ENCODE data around the gene AADACL2.
"Not testable (repeated sequence)": the region's sequence is repeated elsewhere in the genome, so short reads cannot be mapped to it uniquely, and the experiment has no call there.

AADACL2 gene

DNA sequence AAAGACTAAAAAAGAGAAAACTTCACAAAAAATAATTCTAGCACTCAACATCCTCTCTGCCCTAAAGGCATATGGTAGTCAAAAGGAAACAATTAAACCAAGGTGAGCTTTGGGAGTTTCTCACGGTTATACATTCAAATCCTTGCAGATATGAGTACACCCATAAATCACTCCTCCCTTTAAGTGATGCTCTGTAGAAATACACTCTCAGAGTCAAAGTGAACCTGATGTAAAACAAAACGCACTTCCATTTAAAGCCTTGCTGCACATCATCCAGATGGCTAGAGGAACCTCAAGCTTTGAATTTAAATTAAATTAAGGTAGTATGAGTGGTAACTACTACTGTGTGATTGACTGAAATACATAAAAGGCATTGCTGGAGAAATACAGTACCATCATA, 44.2 kb downstream of the AADACL2 start:
- no peak overlapping the region for H3K4me3 ChIP-seq (replicated peaks; ENCODE audit: low read depth, low read length)
- DNase-seq (ENCODE audit: extremely low read depth, low read depth): no peak
- TF ChIP-seq, protein P1, sequence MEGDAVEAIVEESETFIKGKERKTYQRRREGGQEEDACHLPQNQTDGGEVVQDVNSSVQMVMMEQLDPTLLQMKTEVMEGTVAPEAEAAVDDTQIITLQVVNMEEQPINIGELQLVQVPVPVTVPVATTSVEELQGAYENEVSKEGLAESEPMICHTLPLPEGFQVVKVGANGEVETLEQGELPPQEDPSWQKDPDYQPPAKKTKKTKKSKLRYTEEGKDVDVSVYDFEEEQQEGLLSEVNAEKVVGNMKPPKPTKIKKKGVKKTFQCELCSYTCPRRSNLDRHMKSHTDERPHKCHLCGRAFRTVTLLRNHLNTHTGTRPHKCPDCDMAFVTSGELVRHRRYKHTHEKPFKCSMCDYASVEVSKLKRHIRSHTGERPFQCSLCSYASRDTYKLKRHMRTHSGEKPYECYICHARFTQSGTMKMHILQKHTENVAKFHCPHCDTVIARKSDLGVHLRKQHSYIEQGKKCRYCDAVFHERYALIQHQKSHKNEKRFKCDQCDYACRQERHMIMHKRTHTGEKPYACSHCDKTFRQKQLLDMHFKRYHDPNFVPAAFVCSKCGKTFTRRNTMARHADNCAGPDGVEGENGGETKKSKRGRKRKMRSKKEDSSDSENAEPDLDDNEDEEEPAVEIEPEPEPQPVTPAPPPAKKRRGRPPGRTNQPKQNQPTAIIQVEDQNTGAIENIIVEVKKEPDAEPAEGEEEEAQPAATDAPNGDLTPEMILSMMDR (IDR thresholded peaks at IDR 0.05; ENCODE audit: low read depth, low read length, missing control alignments): no peak

DNA sequence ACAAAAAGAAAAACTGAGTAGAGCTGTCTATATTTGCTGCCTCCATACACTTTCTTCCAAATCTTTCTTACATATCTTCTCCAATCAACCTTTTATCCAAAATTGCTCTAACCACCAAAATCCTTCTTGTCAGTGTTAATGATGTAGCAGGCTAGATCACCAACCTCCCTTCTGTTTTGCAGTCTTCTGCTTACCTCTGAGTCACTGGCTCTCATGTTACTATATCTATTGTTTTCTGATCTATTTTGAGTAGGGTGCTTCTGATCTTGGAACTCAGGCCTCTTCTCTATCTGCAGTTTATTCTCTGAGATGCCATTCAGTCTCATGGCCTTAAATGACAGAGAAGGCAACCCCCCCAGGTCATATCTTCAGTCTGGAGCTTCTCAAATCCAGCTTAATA, 53.9 kb downstream of the AADACL2 start:
- TF ChIP-seq, protein P1 (IDR thresholded peaks at IDR 0.05; ENCODE audit: low read depth, low read length, missing control alignments): no peak
- no peak overlapping the region for H3K4me3 ChIP-seq (replicated peaks; ENCODE audit: low read depth, low read length)
- no peak for DNase-seq (ENCODE audit: extremely low read depth, low read depth)

DNA sequence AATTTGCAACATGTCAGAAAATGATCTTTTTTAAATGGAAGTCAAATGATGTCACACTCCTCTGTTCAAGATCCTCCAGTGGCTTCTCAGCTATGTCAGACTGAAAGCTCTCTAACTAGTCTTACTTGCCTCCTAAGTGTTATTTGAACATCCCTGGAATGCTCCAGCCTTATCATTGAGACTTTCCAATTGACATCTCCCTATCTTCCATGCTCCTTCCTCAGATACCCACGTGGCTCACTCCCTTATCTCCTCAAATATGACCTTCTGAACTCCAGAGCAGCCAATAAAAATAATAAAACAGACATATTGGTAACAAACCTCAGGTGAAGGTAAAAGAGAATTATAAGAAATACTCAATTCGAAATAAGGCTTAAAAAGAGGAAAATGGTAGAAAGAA, 54.7 kb downstream of the AADACL2 start:
- DNase-seq (ENCODE audit: extremely low read depth, low read depth): no peak
- no peak overlapping the region for H3K4me3 ChIP-seq (replicated peaks; ENCODE audit: low read depth, low read length)
- TF ChIP-seq, protein P1 (IDR thresholded peaks at IDR 0.05; ENCODE audit: low read depth, low read length, missing control alignments): no peak

DNA sequence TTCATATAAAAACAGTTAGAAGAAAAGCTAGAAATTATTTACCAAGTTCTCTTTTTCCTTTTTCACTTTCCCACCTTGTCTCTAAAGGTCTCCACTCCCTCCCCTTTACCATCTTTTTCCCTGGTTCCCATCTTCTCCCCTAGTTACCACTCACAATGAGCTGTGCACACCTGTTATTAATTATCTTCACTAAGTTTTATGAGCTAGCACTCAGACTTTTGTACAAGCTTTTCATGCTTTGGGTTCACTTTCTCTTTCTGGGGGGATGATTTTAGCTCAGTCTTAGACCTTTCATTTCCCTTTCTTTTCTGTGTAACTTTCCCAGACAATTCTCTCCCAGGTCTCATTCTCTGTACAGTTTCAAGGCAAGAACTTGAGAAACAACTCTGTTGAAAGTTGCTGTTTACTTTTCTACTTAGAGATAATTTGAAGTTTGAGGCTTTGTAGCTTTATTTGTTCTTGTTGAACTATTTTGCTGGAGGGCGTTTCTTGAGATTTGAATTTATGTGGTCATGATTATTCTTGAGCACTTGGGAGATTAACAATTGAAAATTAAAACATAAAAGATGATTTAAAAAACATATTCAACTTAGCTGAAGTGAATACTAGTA, 56.2 kb downstream of the AADACL2 start:
- TF ChIP-seq, protein P1 (IDR thresholded peaks at IDR 0.05; ENCODE audit: low read depth, low read length, missing control alignments): no peak
- DNase-seq (ENCODE audit: extremely low read depth, low read depth): no peak
- H3K4me3 ChIP-seq (replicated peaks; ENCODE audit: low read depth, low read length): no peak overlapping the region

DNA sequence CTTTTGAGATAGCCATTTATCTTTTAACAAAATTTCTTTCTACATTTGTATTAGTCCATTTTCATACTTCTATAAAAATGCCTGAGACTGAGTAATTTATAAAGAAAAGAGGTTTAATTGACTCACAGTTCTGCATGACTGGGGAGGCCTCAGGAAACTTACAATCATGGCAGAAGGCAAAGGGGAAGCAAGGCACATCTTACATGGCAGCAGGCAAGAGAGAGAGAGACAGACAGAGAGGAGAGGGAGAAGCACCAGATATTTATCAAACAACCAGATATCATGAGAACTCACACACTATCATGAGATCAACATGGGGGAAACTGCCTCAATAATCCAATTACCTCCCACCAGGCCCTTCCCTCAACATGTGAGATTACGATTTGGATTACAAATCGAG, 57.0 kb downstream of the AADACL2 start:
- not testable (repeated sequence) for DNase-seq (ENCODE audit: extremely low read depth, low read depth); H3K4me3 ChIP-seq (replicated peaks; ENCODE audit: low read depth, low read length)

DNA sequence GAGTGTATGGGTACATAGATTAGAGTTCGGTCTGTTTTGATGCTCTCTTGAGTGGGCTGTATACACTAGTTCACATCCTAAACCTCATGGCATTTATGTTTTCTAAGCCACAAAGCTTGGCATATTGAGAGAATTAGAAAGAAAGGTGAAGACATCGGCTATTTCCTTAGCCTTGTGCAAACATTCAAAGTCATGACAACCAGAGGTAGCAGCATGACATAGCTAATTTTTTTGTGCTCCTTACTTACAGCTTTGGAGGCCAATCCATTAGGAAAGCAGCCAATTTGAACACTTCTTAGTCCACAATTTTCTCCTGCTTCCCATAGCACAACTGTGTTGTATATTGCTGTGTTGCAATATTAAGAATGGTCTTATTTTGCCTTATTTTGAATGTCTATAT, 58.7 kb downstream of the AADACL2 start:
- TF ChIP-seq, protein P1 (IDR thresholded peaks at IDR 0.05; ENCODE audit: low read depth, low read length, missing control alignments): no peak
- no peak for DNase-seq (ENCODE audit: extremely low read depth, low read depth)
- no peak overlapping the region for H3K4me3 ChIP-seq (replicated peaks; ENCODE audit: low read depth, low read length)

DNA sequence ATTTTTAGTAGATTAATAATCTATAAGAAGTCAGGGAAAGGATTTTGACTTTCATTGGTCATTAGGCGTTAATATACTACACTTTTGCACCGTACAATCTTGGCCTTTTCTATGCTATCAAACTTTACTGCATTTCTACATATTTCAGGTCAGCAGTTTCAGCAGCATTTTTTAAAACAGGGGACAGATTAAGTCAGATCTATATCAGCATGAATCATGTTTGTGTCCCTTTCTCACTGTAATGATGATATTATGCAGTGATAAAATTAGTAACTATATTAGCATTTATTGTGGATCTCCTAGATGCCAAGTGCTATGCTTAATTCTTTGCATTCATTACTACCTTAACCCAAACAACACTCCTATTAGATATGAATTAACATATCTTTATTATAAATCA, 59.9 kb downstream of the AADACL2 start:
- H3K4me3 ChIP-seq (replicated peaks; ENCODE audit: low read depth, low read length): no peak overlapping the region
- DNase-seq (ENCODE audit: extremely low read depth, low read depth): no peak
- TF ChIP-seq, protein P1 (IDR thresholded peaks at IDR 0.05; ENCODE audit: low read depth, low read length, missing control alignments): no peak

Data from HFF-Myc (cell line).